Measurements from ENCODE around the gene DAP.

- no peak for TF ChIP-seq CTCF (conservative IDR thresholded peaks at IDR 0.05; ENCODE audit: low read depth in 2 of 2)
- no peak for TF ChIP-seq EZH2 (IDR thresholded peaks at IDR 0.05; ENCODE audit: low read depth, unreplicated experiment)
- TF ChIP-seq NANOG (IDR thresholded peaks at IDR 0.05; ENCODE audit: borderline replicate concordance): no peak
- no peak for TF ChIP-seq POLR2AphosphoS5 (IDR thresholded peaks at IDR 0.05; ENCODE audit: low read depth)
- TF ChIP-seq EZH2phosphoT487 (IDR thresholded peaks at IDR 0.05; ENCODE audit: unreplicated experiment): no peak
- TF ChIP-seq REST (IDR thresholded peaks at IDR 0.05; ENCODE audit: unreplicated experiment): no peak
- no peak for TF ChIP-seq CREB1 (CRISPR knock-in tag; IDR thresholded peaks at IDR 0.05; ENCODE audit: low read depth)
- TF ChIP-seq JUNB (IDR thresholded peaks at IDR 0.05; ENCODE audit: unreplicated experiment): no peak
Observed at GRCh38 chr5:10707198-10708142, 53.6 kb downstream of the DAP start.
